HAP-1 (cell line): ENCODE data around the gene CLASP2.
"Not testable (repeated sequence)": the region's sequence is repeated elsewhere in the genome, so short reads cannot be mapped to it uniquely, and the experiment has no call there.

Experiments
- DNase-seq, 2 experiments: peaks; one replicate each; pipeline ENCODE4 v3.0.0-alpha.2; 2016 to 2020; ENCODE audit warnings: low spot score in 2 of 2
- H3K27me3 ChIP-seq: fragments of 250-450 bp; sonication (Bioruptor Pico); 2 replicates; pipeline ENCODE4 v1.5.1; 2020; ENCODE audit warnings: low read depth, mild to moderate bottlenecking, moderate library complexity
- H3K36me3 ChIP-seq: fragments of 250-450 bp; sonication (Bioruptor Pico); replicated peaks from 2 replicates; pipeline ENCODE4 v1.5.1; 2020; ENCODE audit warnings: mild to moderate bottlenecking
- H3K4me1 ChIP-seq: fragments of 250-450 bp; sonication (Bioruptor Pico); 2 replicates; pipeline ENCODE4 v1.5.1; 2020; ENCODE audit warnings: mild to moderate bottlenecking
- H3K4me3 ChIP-seq: fragments of 250-450 bp; sonication (Bioruptor Pico); 2 replicates; pipeline ENCODE4 v1.5.1; 2020; ENCODE audit warnings: mild to moderate bottlenecking, moderate library complexity
- H3K9me3 ChIP-seq: fragments of 250-450 bp; sonication (Bioruptor Pico); 2 replicates; pipeline ENCODE4 v1.5.1; 2020; ENCODE audit warnings: mild to moderate bottlenecking, moderate library complexity
- in situ Hi-C: fragments of 300-500 bp; cut with MboI; formaldehyde crosslinking; loops from 3 replicates; pipeline ENCODE4 v1.14.3; 2020; ENCODE audit warnings: low sequenced_read_pairs, inconsistent platforms, mixed read lengths

CLASP2 gene

DNA sequence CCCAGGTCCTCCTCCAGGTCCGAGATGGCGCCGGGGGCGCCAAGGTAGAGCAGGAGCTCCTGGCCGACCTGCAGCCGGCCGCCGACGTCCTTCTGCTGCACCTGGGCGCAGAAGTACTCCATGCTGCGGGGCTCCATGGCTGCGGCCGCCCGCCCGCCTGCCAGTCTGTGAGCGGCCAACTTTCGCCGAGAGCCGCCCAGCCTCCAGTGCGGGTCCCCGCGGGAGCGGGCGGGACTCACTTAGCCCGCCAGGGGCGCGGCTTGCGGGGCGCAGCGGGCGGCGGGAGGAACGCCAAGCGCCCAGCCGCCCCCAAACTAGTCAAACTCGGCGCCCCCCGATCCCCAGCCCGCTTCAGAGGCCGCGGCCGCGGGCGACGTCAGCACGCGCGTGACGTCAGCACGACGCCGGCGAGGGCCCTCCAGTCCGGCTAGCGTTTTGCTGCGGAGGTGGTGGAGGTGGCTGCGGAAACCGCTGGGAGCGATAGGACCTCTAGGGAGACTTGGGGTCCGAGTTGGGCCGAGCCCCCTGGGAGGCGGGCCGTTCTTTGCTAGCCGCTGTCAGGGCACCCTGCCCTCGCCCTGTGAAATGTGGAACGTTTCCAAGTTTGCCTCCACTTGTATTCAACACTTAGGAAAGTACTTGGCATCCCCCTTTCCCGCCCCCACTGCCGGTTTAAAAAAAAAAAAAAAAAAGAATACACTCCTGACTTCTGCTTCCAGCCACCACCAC lies at the start of gene CLASP2:
Gene CLASP2 (minus strand): TSS at position 389 of the 729 bp plus-strand sequence. CDS start 252 bp downstream, at position 137.
- peak within 1 kb of the TSS; percentile 88 for H3K4me3 ChIP-seq
- no peaks in the 10 kb centered on the region for H3K9me3 ChIP-seq
- H3K4me1 ChIP-seq, result peaks cover 32% of the 10 kb centered on the region
- no peaks in the 10 kb centered on the region; the same call in 1 of the 2 replicates for H3K36me3 ChIP-seq
- H3K27me3 ChIP-seq, result no peaks in the 10 kb centered on the region
- DNase-seq, result peak; percentile 84 to 92
- in situ Hi-C loops, result no loop called here

DNA sequence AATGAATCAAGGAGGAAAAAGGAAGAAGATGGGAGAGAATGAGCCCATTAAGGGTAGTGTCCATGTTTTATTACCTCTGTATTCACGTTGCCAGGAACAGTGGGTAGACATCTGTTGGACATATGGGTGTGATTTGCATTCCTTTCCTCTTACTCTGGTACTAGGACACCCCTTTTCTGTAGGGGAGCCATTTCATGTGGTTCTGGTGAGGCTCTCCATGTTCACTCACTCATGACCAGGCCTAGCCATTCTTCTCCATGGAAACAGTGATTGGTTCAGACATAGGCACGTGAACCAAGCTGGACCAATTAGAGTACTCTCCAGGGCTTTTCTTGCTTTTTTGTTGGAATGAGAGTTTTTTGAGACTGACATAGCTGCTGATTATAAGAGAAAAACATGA lies 40.8 kb upstream of the CLASP2 start:
- no peaks in the 10 kb centered on the region for H3K36me3 ChIP-seq
- in situ Hi-C loops, result no loop called here
- peaks cover 10% of the 10 kb centered on the region for H3K9me3 ChIP-seq
- no peaks in the 10 kb centered on the region for H3K4me1 ChIP-seq
- H3K4me3 ChIP-seq, result no peak overlapping the region
- no peaks in the 10 kb centered on the region for H3K27me3 ChIP-seq
- no peak for DNase-seq

DNA sequence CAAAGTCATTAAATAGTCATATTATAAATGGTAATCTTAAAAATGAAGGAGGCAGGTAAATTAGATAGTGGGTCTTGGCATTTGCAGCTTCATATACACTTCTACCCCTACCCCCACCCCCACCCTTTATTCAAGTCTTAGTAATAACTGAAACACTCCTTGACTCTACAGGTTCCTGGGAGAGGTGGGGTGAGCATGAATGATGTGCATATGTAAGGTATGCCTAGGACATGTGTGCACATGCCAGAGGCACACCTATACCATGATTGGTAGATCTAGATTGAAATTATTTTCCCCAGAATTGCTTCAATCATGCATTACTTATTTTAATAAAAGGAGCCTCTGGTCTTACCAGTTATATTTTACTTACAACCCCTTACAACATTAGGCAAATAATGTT lies 40.2 kb upstream of the CLASP2 start:
- H3K4me1 ChIP-seq, result no peaks in the 10 kb centered on the region
- no peak overlapping the region for H3K4me3 ChIP-seq
- H3K9me3 ChIP-seq, result peaks cover 13% of the 10 kb centered on the region
- no peaks in the 10 kb centered on the region for H3K27me3 ChIP-seq
- H3K36me3 ChIP-seq, result no peaks in the 10 kb centered on the region
- no peak for DNase-seq
- in situ Hi-C loops, result no loop called here

DNA sequence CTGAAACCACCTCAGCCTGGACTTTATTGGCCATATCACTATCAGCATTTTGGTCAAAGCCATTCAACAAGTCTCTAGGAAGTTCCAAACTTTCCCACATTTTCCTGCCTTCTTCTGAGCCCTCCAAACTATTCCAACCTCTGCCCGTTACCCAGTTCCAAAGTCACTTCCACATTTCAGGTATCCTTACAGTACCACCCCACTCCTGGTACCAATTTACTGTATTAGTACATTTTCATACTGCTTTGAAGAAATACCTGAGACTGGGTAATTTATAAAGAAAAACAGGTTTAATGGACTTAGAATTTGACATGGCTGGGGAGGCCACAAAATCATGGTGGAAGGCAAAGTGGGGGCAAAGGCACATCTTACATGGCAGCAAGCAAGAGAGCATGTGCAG lies 36.3 kb upstream of the CLASP2 start:
- DNase-seq, H3K4me3 ChIP-seq, H3K4me1 ChIP-seq, in situ Hi-C loops, H3K36me3 ChIP-seq, H3K27me3 ChIP-seq: not testable (repeated sequence)
- peaks cover 14% of the 10 kb centered on the region for H3K9me3 ChIP-seq

DNA sequence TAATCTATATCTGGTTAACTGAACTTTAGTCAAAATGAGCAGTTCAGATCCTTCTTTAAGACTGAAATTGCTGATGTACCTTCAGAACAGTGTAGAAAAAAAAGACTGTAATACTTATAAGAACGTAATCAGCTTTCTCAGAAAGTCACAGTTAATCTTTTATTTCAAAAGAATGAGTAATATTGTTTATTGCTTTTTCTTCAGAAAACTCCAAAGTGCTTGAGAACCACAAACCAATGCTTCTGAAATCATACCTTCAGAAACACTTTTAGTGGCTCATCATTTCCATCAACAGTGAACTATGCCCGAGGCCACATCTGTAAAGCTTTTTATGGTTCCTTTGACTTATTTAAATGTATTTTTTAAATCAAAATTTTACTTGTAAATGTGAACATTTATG lies 33.3 kb upstream of the CLASP2 start:
- no peak for DNase-seq
- in situ Hi-C loops, result no loop called here
- H3K36me3 ChIP-seq, result no peaks in the 10 kb centered on the region

GRCh38 chr3:33750211-33750548 lies 32.1 kb upstream of the CLASP2 start:
- peaks cover 14% of the 10 kb centered on the region for H3K9me3 ChIP-seq
- DNase-seq, result no peak
- H3K4me3 ChIP-seq, result no peak overlapping the region
- no peaks in the 10 kb centered on the region for H3K4me1 ChIP-seq
- in situ Hi-C loops, result no loop called here
- no peaks in the 10 kb centered on the region for H3K27me3 ChIP-seq
- no peaks in the 10 kb centered on the region for H3K36me3 ChIP-seq

More for the DNA sequence above, 33.3 kb upstream of the CLASP2 start:
- Histone ChIP-seq H3K9me3 (peaks cover 14% of the 10 kb centered on the region), H3K4me1 (no peaks in the 10 kb centered on the region), H3K4me3 (no peak overlapping the region), H3K27me3 (no peaks in the 10 kb centered on the region)

DNA sequence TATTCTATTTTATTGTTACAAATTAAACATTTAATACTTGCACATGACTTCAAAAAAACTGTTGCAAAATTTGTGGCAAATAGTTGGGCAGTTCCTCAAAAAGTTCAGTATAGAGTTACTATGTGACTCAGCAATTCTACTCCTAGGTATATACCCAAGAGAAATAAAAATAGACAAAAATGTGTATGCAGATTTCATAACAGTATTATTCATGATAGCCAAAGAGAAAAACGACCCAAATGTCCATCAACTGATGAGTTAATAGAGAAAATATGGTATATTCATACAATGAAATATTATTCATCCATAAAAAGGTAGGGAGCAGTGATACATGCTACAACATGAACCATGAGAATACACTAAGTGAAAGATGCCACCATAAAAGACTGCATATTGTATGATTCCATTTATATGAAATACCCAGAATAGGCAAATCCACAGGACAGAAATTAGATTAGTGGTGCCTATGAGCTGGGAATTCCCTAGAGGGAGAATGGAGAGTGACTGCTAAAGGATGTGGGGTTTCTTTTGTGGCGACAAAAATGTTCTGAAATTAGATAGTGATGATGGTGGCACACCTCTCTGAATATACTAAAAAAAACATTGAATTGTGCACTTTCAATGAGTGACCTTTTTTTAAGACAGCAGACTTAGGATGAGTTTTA lies 31.6 kb upstream of the CLASP2 start:
- no peaks in the 10 kb centered on the region for H3K36me3 ChIP-seq
- no peaks in the 10 kb centered on the region for H3K4me1 ChIP-seq
- H3K9me3 ChIP-seq, result peaks cover 10% of the 10 kb centered on the region
- H3K4me3 ChIP-seq, result no peak overlapping the region
- in situ Hi-C loops, result no loop called here
- H3K27me3 ChIP-seq, result no peaks in the 10 kb centered on the region
- no peak for DNase-seq

DNA sequence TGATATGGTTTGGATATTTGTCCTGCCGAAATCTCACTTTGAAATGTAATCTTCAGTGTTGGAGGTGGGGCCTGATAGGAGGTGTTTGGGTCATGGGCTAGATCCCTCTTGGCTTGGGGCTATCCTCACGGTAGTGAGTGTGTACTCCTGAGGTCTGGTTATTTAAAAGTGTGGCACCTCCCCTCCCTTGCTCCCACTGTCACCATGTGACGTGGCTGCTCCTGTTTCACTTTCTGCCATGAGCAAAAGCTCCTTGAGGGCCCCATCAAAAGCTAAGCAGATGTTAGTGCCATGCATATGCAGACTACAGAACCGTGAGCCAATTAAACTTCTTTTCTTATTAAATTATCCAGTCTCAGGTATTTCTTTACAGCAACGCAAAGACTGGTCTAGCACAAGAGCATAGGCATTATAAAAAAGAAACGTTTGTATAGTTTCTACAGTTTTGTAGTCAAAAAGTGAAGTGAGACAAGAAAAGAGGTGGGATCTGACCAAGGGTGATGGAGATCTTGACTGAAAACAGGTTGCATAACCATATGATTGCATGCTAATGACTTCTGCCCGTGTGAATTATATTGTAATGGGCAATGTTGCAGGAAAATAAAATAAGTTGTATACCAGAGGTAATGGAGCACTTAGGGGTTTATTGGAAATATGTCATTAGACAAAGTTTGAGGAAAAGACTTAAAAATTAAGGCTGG lies 28.5 kb upstream of the CLASP2 start:
- Histone ChIP-seq H3K4me3 (no peak overlapping the region), H3K27me3 (no peaks in the 10 kb centered on the region), H3K36me3 (no peaks in the 10 kb centered on the region), H3K9me3 (no peaks in the 10 kb centered on the region), H3K4me1 (no peaks in the 10 kb centered on the region)
- in situ Hi-C loops, result no loop called here
- DNase-seq, result no peak

DNA sequence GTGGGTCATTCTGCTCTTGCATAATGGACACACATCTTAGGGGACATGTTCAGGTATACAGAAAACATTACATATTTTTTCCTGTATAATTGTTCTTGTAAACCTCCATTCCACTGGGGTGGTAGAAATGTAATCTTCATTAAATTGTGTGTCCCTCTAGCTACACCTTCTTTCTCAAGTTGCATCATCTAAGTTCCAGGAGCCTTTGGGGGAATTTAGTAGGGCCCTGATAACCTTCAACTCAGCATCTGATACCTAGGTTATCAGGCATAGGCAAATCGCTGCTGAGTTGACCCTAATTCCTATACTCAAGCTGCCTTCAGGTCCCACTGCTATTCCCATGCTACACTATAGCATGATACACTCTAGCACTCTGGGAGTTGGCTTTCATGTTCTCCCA lies 19.1 kb upstream of the CLASP2 start:
- DNase-seq, result no peak
- in situ Hi-C loops, result no loop called here
- H3K27me3 ChIP-seq, result peaks cover 18% of the 10 kb centered on the region; the same call in 1 of the 2 replicates

DNA sequence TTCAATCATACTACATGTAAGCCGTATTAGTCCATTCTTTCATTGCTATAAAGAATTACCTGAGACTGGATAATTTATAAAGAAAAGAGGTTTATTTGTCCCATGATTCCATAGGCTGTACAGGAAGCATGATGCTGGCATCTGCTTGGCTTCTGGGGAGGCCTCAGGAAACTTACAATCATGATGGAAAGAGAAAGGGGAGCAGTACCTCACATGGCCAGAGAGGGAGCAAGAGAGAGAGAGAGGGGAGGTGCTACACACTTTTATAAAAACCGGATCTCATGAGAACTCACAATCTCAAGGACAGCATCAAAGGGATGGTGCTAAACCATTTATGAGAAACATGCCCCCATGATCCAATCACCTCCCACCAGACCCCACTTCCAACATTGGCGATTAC lies 14.3 kb upstream of the CLASP2 start:
- Histone ChIP-seq H3K9me3 (no peaks in the 10 kb centered on the region), H3K36me3 (no peaks in the 10 kb centered on the region), H3K4me3 (no peak overlapping the region), H3K4me1 (no peaks in the 10 kb centered on the region), H3K27me3 (no peaks in the 10 kb centered on the region)
- in situ Hi-C loops, result no loop called here
- DNase-seq, result peak in 1 of 2 experiments; percentile 34

More for the DNA sequence above, 19.1 kb upstream of the CLASP2 start:
- no peaks in the 10 kb centered on the region for H3K36me3 ChIP-seq
- no peak overlapping the region for H3K4me3 ChIP-seq
- no peaks in the 10 kb centered on the region for H3K9me3 ChIP-seq
- H3K4me1 ChIP-seq, result no peaks in the 10 kb centered on the region

GRCh38 chr3:33729993-33730392 lies 11.9 kb upstream of the CLASP2 start:
- Histone ChIP-seq H3K36me3 (no peaks in the 10 kb centered on the region), H3K4me3 (no peak overlapping the region), H3K27me3 (no peaks in the 10 kb centered on the region), H3K4me1 (no peaks in the 10 kb centered on the region), H3K9me3 (no peaks in the 10 kb centered on the region)
- DNase-seq, result no peak
- in situ Hi-C loops, result no loop called here

- Histone ChIP-seq H3K9me3 (no peaks in the 10 kb centered on the region), H3K36me3 (no peaks in the 10 kb centered on the region), H3K4me3 (no peak overlapping the region), H3K4me1 (peaks cover 15% of the 10 kb centered on the region), H3K27me3 (no peaks in the 10 kb centered on the region)
- in situ Hi-C loops, result no loop called here
- DNase-seq, result no peak
These were observed 6.2 kb upstream of the CLASP2 start for GRCh38 chr3:33724256-33724655.

GRCh38 chr3:33722626-33723370 lies 4.7 kb upstream of the CLASP2 start:
- H3K9me3 ChIP-seq, result no peaks in the 10 kb centered on the region
- in situ Hi-C loops, result no loop called here
- no peak overlapping the region for H3K4me3 ChIP-seq
- H3K36me3 ChIP-seq, result no peaks in the 10 kb centered on the region
- DNase-seq, result peak; percentile 14 to 72
- no peaks in the 10 kb centered on the region for H3K27me3 ChIP-seq
- peaks cover 22% of the 10 kb centered on the region for H3K4me1 ChIP-seq
